Colonic mucosa (tissue), 4 donors: ENCODE results near the gene ZSCAN23. TPM values are rescaled to one million over a fixed set of nuclear protein-coding genes. Genes with fewer than 3 reads are reported as not detected.

Experiments
- DNase-seq: peaks from one replicate; pipeline ENCODE4 v3.0.0-alpha.2; 2020
- H3K27ac ChIP-seq: fragments of 200-600 bp; one replicate; pipeline ENCODE4 v1.8.0; 2021
- H3K27me3 ChIP-seq: fragments of 200-600 bp; one replicate; pipeline ENCODE4 v1.8.0; 2021
- H3K36me3 ChIP-seq: fragments of 200-600 bp; one replicate; pipeline ENCODE4 v1.8.0; 2021
- H3K4me1 ChIP-seq: fragments of 200-600 bp; one replicate; pipeline ENCODE4 v1.8.0; 2021; ENCODE audit warnings: mild to moderate bottlenecking
- H3K4me3 ChIP-seq: fragments of 200-600 bp; one replicate; pipeline ENCODE4 v1.8.0; 2021
- H3K9ac ChIP-seq, 2 donors: one replicate each; pipeline ENCODE4 v1.7.0; 2013; ENCODE audit warnings: control low read depth in 2 of 2, low read depth in 2 of 2, low read length in 2 of 2
- H3K9me3 ChIP-seq: fragments of 200-600 bp; one replicate; pipeline ENCODE4 v1.8.0; 2021
- CTCF ChIP-seq: fragments of 200-600 bp; IDR thresholded peaks from one replicate; pipeline ENCODE4 v1.8.0; 2022; ENCODE audit warnings: antibody characterized with exemption, mild to moderate bottlenecking
- intact Hi-C: fragments of 100-400 bp; cut with DNase I; formaldehyde crosslinking; loops from one replicate; pipeline ENCODE4 v1.14.1; 2022
- total RNA-seq, 2 donors: library from RNA; stranded (reverse); fragmentation: NEBNext Ultra II Directional in 1 of 2; extraction: Animal tissue kit (Norgen Biotek cat#: 25700) in 1 of 2; gene quantifications; one replicate each; pipeline ENCODE4 v1.2.1, GENCODE V29; 2021
- donor health status: healthy.
- donor health status: DM: no; HTN: no; CAD: no.
- donor health status: DM: no; HTN: no; CAD: no.

Gene ZSCAN23
- total RNA-seq, 2 donors from 2014 or later, result 2.6 to 3.3 TPM

- Histone ChIP-seq H3K36me3 (no peaks in the 10 kb centered on the region), H3K4me3 (no peak overlapping the region), H3K9me3 (no peaks in the 10 kb centered on the region), H3K27me3 (no peaks in the 10 kb centered on the region), H3K4me1 (no peaks in the 10 kb centered on the region), H3K27ac (no peak overlapping the region), H3K9ac (no peak overlapping the region)
- no peak for TF ChIP-seq CTCF
- no peak for DNase-seq
- intact Hi-C loops, result no loop called here
Measured at GRCh38 chr6:28425944-28426541, 17.2 kb downstream of the ZSCAN23 start.

DNA sequence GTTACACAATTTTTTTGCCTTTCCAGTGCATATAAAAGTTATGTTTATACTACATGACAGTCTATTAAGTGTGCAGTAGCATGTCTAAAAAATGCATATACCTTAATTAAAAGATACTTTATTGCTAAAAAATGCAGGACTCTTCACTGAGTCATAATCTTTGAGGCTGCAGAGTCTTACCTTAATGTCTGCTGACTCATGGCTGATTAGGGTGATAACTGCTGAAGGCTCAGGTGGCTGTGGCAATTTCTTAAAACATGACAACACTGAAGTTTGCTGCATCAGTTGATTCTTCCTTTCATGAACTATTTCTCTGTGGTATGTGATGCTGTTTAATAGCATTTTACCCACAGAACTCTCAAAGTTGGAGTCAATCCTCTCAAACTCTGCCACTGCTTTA, 19.1 kb downstream of the ZSCAN23 start:
- H3K27me3 ChIP-seq, result no peaks in the 10 kb centered on the region
- no peak for DNase-seq
- no peaks in the 10 kb centered on the region for H3K4me1 ChIP-seq
- H3K27ac ChIP-seq, result no peak overlapping the region
- no peak overlapping the region for H3K4me3 ChIP-seq
- intact Hi-C loops, result no loop called here
- no peak for TF ChIP-seq CTCF
- no peaks in the 10 kb centered on the region for H3K9me3 ChIP-seq
- no peaks in the 10 kb centered on the region for H3K36me3 ChIP-seq
- no peak overlapping the region for H3K9ac ChIP-seq

- intact Hi-C loops, result no loop called here
- TF ChIP-seq CTCF, result no peak
- DNase-seq, result no peak
- no peak overlapping the region for H3K9ac ChIP-seq
- H3K36me3 ChIP-seq, result no peaks in the 10 kb centered on the region
- no peak overlapping the region for H3K4me3 ChIP-seq
- no peaks in the 10 kb centered on the region for H3K4me1 ChIP-seq
- no peaks in the 10 kb centered on the region for H3K27me3 ChIP-seq
- no peaks in the 10 kb centered on the region for H3K9me3 ChIP-seq
- H3K27ac ChIP-seq, result no peak overlapping the region
Measured at GRCh38 chr6:28423546-28423945, 19.7 kb downstream of the ZSCAN23 start.

DNA sequence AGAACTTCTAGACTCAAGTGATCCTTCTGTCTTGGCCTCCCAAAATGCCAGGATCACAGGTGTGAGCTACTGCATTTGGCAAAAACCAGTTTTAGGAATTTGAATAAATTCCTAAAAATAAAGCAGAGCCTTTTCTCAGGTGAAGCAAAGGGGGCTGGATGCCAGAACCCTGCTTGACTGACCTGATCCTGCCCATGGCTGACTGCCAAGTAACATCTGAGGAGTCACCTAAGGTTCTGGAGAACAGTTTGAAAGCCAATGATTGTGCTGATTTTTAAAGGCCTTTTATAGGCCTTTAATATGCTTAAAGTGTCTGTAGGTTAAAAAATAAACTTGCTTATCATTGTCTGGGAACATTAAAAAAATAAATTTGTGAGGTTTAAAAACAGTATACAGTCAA, 29.6 kb downstream of the ZSCAN23 start:
- Histone ChIP-seq H3K27ac (no peak overlapping the region), H3K4me1 (no peaks in the 10 kb centered on the region), H3K27me3 (no peaks in the 10 kb centered on the region), H3K9me3 (no peaks in the 10 kb centered on the region), H3K4me3 (no peak overlapping the region), H3K36me3 (no peaks in the 10 kb centered on the region), H3K9ac (no peak overlapping the region)
- DNase-seq, result no peak
- TF ChIP-seq CTCF, result no peak
- intact Hi-C loops, result no loop called here

DNA sequence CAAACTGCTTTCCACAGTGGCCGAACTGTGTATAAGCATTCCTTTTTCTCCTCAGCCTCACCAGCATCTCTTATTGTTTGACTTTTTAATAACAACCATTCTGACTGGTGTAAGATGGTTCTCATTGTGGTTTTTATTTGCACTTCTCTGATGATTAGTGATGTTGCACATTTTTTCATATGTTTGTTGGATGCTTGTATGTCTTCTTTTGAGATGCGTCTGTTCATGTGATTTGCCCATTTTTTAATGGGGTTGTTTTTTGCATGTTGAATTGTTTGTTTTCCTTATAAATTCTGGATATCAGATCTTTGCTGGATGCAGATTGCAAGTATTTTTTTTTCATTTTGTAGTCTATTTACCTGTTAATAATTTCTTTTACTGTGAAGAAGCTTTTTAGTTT, 32.5 kb downstream of the ZSCAN23 start:
- Histone ChIP-seq H3K36me3 (no peaks in the 10 kb centered on the region), H3K27ac (no peak overlapping the region), H3K27me3 (no peaks in the 10 kb centered on the region), H3K9ac (no peak overlapping the region), H3K4me3 (no peak overlapping the region), H3K9me3 (no peaks in the 10 kb centered on the region), H3K4me1 (no peaks in the 10 kb centered on the region)
- no peak for DNase-seq
- intact Hi-C loops, result no loop called here
- TF ChIP-seq CTCF, result no peak
